WTC11 (cell line): ENCODE results near the gene B3GNT8.

Source experiments
- FOXP1 ChIP-seq: sonication (generic); formaldehyde crosslinking; IDR thresholded peaks from 2 replicates; pipeline ENCODE4 v1.8.0; 2022; ENCODE audit warnings: missing genetic modification reagents, mild to moderate bottlenecking, moderate library complexity, borderline replicate concordance
- ZNF121 ChIP-seq: sonication (generic); formaldehyde crosslinking; IDR thresholded peaks from 2 replicates; pipeline ENCODE4 v1.8.0; 2023; ENCODE audit warnings: missing genetic modification reagents

- TF ChIP-seq FOXP1 (CRISPR knock-in tag), result no peak
- no peak for TF ChIP-seq ZNF121 (CRISPR knock-in tag)
Observed at GRCh38 chr19:41416194-41416674, 10.9 kb downstream of the B3GNT8 start.
